Neural cell (in vitro differentiated cells): ENCODE measurements around the gene SRPX2.

ENCODE experiments used
- EP300 ChIP-seq: fragments of 450-650 bp; conservative IDR thresholded peaks from 2 replicates; pipeline ENCODE4 v1.6.1; 2014; ENCODE audit warnings: antibody characterized with exemption, mild to moderate bottlenecking, moderate library complexity; ENCODE audit not compliant: poor library complexity, severe bottlenecking
- EZH2 ChIP-seq: fragments of 200-600, 300-800 bp; shearing (Covaris generic), sonication (generic); IDR thresholded peaks from 2 replicates; pipeline ENCODE4 v1.6.1; 2014; ENCODE audit warnings: antibody characterized with exemption, low read length, borderline replicate concordance, mild to moderate bottlenecking; ENCODE audit not compliant: insufficient read depth, poor library complexity, severe bottlenecking
- POLR2AphosphoS5 ChIP-seq: IDR thresholded peaks from 2 replicates; pipeline ENCODE4 v1.6.1; 2012
- RAD21 ChIP-seq: fragments of 450-650 bp; conservative IDR thresholded peaks from 2 replicates; pipeline ENCODE4 v1.6.1; 2014; ENCODE audit warnings: antibody characterized with exemption, mild to moderate bottlenecking, moderate library complexity
- REST ChIP-seq: IDR thresholded peaks from 2 replicates; pipeline ENCODE4 v1.6.1; 2012; ENCODE audit warnings: borderline replicate concordance
- SMC3 ChIP-seq: fragments of 450-650 bp; conservative IDR thresholded peaks from 2 replicates; pipeline ENCODE4 v1.6.1; 2014; ENCODE audit warnings: antibody characterized with exemption, mild to moderate bottlenecking, moderate library complexity; ENCODE audit not compliant: poor library complexity
- TAF1 ChIP-seq: IDR thresholded peaks from 2 replicates; pipeline ENCODE4 v1.6.1; 2012; ENCODE audit warnings: low read depth
- TF ChIP-seq, protein P1 (sequence below): fragments of 450-650 bp; IDR thresholded peaks from 2 replicates; pipeline ENCODE4 v1.5.1; 2014; ENCODE audit warnings: antibody characterized with exemption, mild to moderate bottlenecking, moderate library complexity; ENCODE audit not compliant: poor library complexity, severe bottlenecking

- TF ChIP-seq EP300: no peak
- TF ChIP-seq, protein P1, sequence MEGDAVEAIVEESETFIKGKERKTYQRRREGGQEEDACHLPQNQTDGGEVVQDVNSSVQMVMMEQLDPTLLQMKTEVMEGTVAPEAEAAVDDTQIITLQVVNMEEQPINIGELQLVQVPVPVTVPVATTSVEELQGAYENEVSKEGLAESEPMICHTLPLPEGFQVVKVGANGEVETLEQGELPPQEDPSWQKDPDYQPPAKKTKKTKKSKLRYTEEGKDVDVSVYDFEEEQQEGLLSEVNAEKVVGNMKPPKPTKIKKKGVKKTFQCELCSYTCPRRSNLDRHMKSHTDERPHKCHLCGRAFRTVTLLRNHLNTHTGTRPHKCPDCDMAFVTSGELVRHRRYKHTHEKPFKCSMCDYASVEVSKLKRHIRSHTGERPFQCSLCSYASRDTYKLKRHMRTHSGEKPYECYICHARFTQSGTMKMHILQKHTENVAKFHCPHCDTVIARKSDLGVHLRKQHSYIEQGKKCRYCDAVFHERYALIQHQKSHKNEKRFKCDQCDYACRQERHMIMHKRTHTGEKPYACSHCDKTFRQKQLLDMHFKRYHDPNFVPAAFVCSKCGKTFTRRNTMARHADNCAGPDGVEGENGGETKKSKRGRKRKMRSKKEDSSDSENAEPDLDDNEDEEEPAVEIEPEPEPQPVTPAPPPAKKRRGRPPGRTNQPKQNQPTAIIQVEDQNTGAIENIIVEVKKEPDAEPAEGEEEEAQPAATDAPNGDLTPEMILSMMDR: no peak
- TF ChIP-seq POLR2AphosphoS5: no peak
- no peak for TF ChIP-seq TAF1
- no peak for TF ChIP-seq RAD21
- TF ChIP-seq SMC3: no peak
- TF ChIP-seq EZH2: no peak
- no peak for TF ChIP-seq REST
Measured at GRCh38 chrX:100687546-100687945, 43.5 kb downstream of the SRPX2 start.
